HepG2 (cell line): ENCODE results near the gene ZNF747. TPM values are rescaled to one million over a fixed set of nuclear protein-coding genes. Genes with fewer than 3 reads are reported as not detected.

Experiments used
- ATF7 ChIP-seq, 2 experiments: fragments of 450-650 bp in 1 of 2; sonication (generic) in 1 of 2; formaldehyde crosslinking in 1 of 2; IDR thresholded peaks; 2 replicates each; pipeline versions ENCODE4 v1.4.0 to v1.6.1; 2016 to 2020; ENCODE audit warnings: antibody characterized with exemption in 1 of 2, mild to moderate bottlenecking in 1 of 2, missing genetic modification reagents in 1 of 2
- DBP ChIP-seq: sonication (generic); formaldehyde crosslinking; IDR thresholded peaks from 2 replicates; pipeline ENCODE4 v1.4.0; 2020; ENCODE audit warnings: missing genetic modification reagents; ENCODE audit errors: not compliant biosample characterization
- GZF1 ChIP-seq: sonication (generic); formaldehyde crosslinking; IDR thresholded peaks from 2 replicates; pipeline ENCODE4 v1.5.1; 2020; ENCODE audit warnings: mild to moderate bottlenecking, missing genetic modification reagents
- HHEX ChIP-seq: IDR thresholded peaks from 2 replicates; pipeline ENCODE4 v1.6.1; 2016; ENCODE audit warnings: control low read depth
- KDM1A ChIP-seq: IDR thresholded peaks from 2 replicates; pipeline ENCODE4 v1.6.1; 2016; ENCODE audit warnings: missing compliant biosample characterization
- NR2C2 ChIP-seq: sonication (generic); formaldehyde crosslinking; IDR thresholded peaks from 2 replicates; pipeline ENCODE4 v1.4.0; 2020; ENCODE audit warnings: missing genetic modification reagents, mild to moderate bottlenecking, moderate library complexity, borderline replicate concordance
- PLRG1 ChIP-seq: fragments of 450-650 bp; conservative IDR thresholded peaks from 2 replicates; pipeline ENCODE4 v1.6.1; 2016
- ZBTB20 ChIP-seq: sonication (generic); formaldehyde crosslinking; IDR thresholded peaks from 2 replicates; pipeline ENCODE4 v1.8.1; 2023; ENCODE audit warnings: missing genetic modification reagents, low read depth, mild to moderate bottlenecking, borderline replicate concordance
- ZNF275 ChIP-seq: sonication (generic); formaldehyde crosslinking; IDR thresholded peaks from 2 replicates; pipeline ENCODE4 v1.8.0; 2022; ENCODE audit warnings: missing genetic modification reagents, mild to moderate bottlenecking, inconsistent platforms, borderline replicate concordance
- ZNF383 ChIP-seq: sonication (generic); formaldehyde crosslinking; IDR thresholded peaks from 2 replicates; pipeline ENCODE4 v1.4.0; 2020; ENCODE audit warnings: missing genetic modification reagents, mild to moderate bottlenecking, borderline replicate concordance
- ZNF513 ChIP-seq: sonication (generic); formaldehyde crosslinking; conservative IDR thresholded peaks from 2 replicates; pipeline ENCODE4 v1.5.0; 2020; ENCODE audit warnings: missing genetic modification reagents
- ZNF563 ChIP-seq: sonication (generic); formaldehyde crosslinking; IDR thresholded peaks from 2 replicates; pipeline ENCODE4 v1.8.0; 2022; ENCODE audit warnings: mild to moderate bottlenecking, moderate library complexity, missing genetic modification reagents
- polyA plus RNA-seq, 8 experiments: library from polyadenylated mRNA; depleted of rRNA in 3 of 8; stranded (reverse) in 7 of 8; unstranded in 1 of 8; fragments of >200 nt; fragmentation: Illumina TruSeq in 4 of 8; extraction: Trizol in 4 of 8; gene quantifications; 2 replicates each; pipeline versions ENCODE4 v1.2.1 to v1.2.3, GENCODE V29; 2011 to 2016; ENCODE audit warnings: low read depth in 4 of 8, missing spikeins in 1 of 8, mixed read lengths in 1 of 8; ENCODE audit not compliant: insufficient read depth in 1 of 8
- total RNA-seq, 5 experiments: library from RNA; depleted of rRNA; stranded (reverse); fragments of >200 nt; fragmentation: Illumina TruSeq; extraction: Trizol; gene quantifications; 2 replicates each; pipeline ENCODE4 v1.2.3, GENCODE V29; 2016; ENCODE audit warnings: low read depth in 1 of 5
- TF ChIP-seq, protein P1 (sequence below), 2 experiments: sonication (generic) in 1 of 2; formaldehyde crosslinking in 1 of 2; IDR thresholded peaks; 2 replicates each; pipeline versions ENCODE4 v1.4.0 to v1.6.1; 2016 to 2020; ENCODE audit warnings: borderline replicate concordance in 1 of 2, low read depth in 1 of 2, mild to moderate bottlenecking in 1 of 2, missing genetic modification reagents in 1 of 2
- TF ChIP-seq, protein P2 (sequence below), 2 experiments: sonication (generic) in 1 of 2; formaldehyde crosslinking in 1 of 2; IDR thresholded peaks; 2 replicates each; pipeline versions ENCODE4 v1.5.1 to v1.6.1; 2011 to 2020; ENCODE audit warnings: borderline replicate concordance in 1 of 2, low read depth in 1 of 2, low read length in 1 of 2, mild to moderate bottlenecking in 1 of 2, missing genetic modification reagents in 1 of 2, moderate library complexity in 1 of 2
- TF ChIP-seq, protein P3 (sequence below): sonication (generic); formaldehyde crosslinking; IDR thresholded peaks from 2 replicates; pipeline ENCODE4 v1.4.0; 2020; ENCODE audit warnings: mild to moderate bottlenecking, missing genetic modification reagents

ZNF747 gene
- total and polyA plus RNA-seq, 2 of the 13 experiments (the other 11 are each of a cell fraction or from before 2014, with no cell fraction given): 7.2 to 10.2 TPM

GRCh38 chr16:30558789-30559377 lies 24.2 kb upstream of the ZNF747 start (continued):
- TF ChIP-seq, protein P1, sequence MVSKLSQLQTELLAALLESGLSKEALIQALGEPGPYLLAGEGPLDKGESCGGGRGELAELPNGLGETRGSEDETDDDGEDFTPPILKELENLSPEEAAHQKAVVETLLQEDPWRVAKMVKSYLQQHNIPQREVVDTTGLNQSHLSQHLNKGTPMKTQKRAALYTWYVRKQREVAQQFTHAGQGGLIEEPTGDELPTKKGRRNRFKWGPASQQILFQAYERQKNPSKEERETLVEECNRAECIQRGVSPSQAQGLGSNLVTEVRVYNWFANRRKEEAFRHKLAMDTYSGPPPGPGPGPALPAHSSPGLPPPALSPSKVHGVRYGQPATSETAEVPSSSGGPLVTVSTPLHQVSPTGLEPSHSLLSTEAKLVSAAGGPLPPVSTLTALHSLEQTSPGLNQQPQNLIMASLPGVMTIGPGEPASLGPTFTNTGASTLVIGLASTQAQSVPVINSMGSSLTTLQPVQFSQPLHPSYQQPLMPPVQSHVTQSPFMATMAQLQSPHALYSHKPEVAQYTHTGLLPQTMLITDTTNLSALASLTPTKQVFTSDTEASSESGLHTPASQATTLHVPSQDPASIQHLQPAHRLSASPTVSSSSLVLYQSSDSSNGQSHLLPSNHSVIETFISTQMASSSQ (IDR thresholded peaks at IDR 0.05; ENCODE audit: low read depth): no peak
- TF ChIP-seq, protein P1 (CRISPR knock-in tag; IDR thresholded peaks at IDR 0.05; ENCODE audit: borderline replicate concordance): no peak
- TF ChIP-seq ZNF275 (CRISPR knock-in tag): no peak
- TF ChIP-seq HHEX: no peak
- TF ChIP-seq ZNF383 (CRISPR knock-in tag): no peak
- TF ChIP-seq KDM1A (CRISPR knock-in tag): peak; percentile 68; the same call in 1 of the 2 replicates
- no peak for TF ChIP-seq DBP (CRISPR knock-in tag)
- TF ChIP-seq ZBTB20 (CRISPR knock-in tag): peak; percentile 12; the same call in 1 of the 2 replicates
- no peak for TF ChIP-seq ATF7 (IDR thresholded peaks at IDR 0.05)
- TF ChIP-seq ATF7 (CRISPR knock-in tag; IDR thresholded peaks at IDR 0.05): no peak
- TF ChIP-seq ZNF513 (CRISPR knock-in tag): no peak
- TF ChIP-seq, protein P2, sequence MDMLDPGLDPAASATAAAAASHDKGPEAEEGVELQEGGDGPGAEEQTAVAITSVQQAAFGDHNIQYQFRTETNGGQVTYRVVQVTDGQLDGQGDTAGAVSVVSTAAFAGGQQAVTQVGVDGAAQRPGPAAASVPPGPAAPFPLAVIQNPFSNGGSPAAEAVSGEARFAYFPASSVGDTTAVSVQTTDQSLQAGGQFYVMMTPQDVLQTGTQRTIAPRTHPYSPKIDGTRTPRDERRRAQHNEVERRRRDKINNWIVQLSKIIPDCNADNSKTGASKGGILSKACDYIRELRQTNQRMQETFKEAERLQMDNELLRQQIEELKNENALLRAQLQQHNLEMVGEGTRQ (IDR thresholded peaks at IDR 0.05; ENCODE audit: low read depth, low read length): no peak
- TF ChIP-seq, protein P2 (CRISPR knock-in tag; IDR thresholded peaks at IDR 0.05; ENCODE audit: borderline replicate concordance): no peak
- TF ChIP-seq PLRG1: no peak
- peak; percentile 17; the same call in 1 of the 2 replicates for TF ChIP-seq GZF1
- TF ChIP-seq NR2C2 (CRISPR knock-in tag): no peak
- peak; percentile 43; the same call in 1 of the 2 replicates for TF ChIP-seq ZNF563 (CRISPR knock-in tag)
- TF ChIP-seq, protein P3, sequence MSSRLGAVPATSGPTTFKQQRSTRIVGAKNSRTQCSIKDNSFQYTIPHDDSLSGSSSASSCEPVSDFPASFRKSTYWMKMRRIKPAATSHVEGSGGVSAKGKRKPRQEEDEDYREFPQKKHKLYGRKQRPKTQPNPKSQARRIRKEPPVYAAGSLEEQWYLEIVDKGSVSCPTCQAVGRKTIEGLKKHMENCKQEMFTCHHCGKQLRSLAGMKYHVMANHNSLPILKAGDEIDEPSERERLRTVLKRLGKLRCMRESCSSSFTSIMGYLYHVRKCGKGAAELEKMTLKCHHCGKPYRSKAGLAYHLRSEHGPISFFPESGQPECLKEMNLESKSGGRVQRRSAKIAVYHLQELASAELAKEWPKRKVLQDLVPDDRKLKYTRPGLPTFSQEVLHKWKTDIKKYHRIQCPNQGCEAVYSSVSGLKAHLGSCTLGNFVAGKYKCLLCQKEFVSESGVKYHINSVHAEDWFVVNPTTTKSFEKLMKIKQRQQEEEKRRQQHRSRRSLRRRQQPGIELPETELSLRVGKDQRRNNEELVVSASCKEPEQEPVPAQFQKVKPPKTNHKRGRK (CRISPR knock-in tag): peak; percentile 70; the same call in 1 of the 2 replicates
